Activated B cell treated with CpG ODN at 0.5 μM for 24 hours (primary cell): ENCODE data around the gene WARS2. TPM values are rescaled to one million over a fixed set of nuclear protein-coding genes. Genes with fewer than 3 reads are reported as not detected.

Source experiments
- ATAC-seq: fragments of 200-7000 bp; cut with Tn5 transposase; one replicate; pipeline ENCODE4 v1.10.0; 2021; ENCODE audit warnings: low read depth, mild to moderate bottlenecking, moderate library complexity
- CTCF ChIA-PET: fragments of 350-600 bp; sonication (Branson Sonifier 250); formaldehyde crosslinking; loops from one replicate; lab custom pipeline; 2021; ENCODE audit warnings: antibody characterized with exemption; lab: Charles Lee
- POLR2A ChIA-PET: fragments of 350-600 bp; sonication (Branson Sonifier 250); formaldehyde crosslinking; loops from one replicate; lab custom pipeline; 2021; ENCODE audit warnings: antibody characterized with exemption; lab: Charles Lee
- DNase-seq: peaks from one replicate; pipeline ENCODE4 v3.0.0; 2022
- H3K27ac Mint-ChIP-seq: one replicate; pipeline ENCODE4 v1.8.0; 2020; ENCODE audit warnings: mixed read lengths
- H3K27me3 Mint-ChIP-seq: one replicate; pipeline ENCODE4 v1.8.0; 2021; ENCODE audit warnings: mixed read lengths
- H3K36me3 Mint-ChIP-seq: one replicate; pipeline ENCODE4 v1.8.0; 2021; ENCODE audit warnings: low read depth, mixed read lengths
- H3K4me1 Mint-ChIP-seq: one replicate; pipeline ENCODE4 v1.8.0; 2021; ENCODE audit warnings: mixed read lengths
- H3K4me3 Mint-ChIP-seq: one replicate; pipeline ENCODE4 v1.8.0; 2020; ENCODE audit warnings: mild to moderate bottlenecking, mixed read lengths
- H3K9me3 Mint-ChIP-seq: one replicate; pipeline ENCODE4 v1.8.0; 2020; ENCODE audit warnings: mixed read lengths
- CTCF ChIP-seq: fragments of 200-600 bp; IDR thresholded peaks from one replicate; pipeline ENCODE4 v1.8.0; 2022; ENCODE audit warnings: antibody characterized with exemption, mild to moderate bottlenecking
- intact Hi-C: fragments of 100-400 bp; cut with micrococcal nuclease; formaldehyde crosslinking; loops from one replicate; pipeline ENCODE4 v1.15.1; 2024
- total RNA-seq: library from RNA; stranded (reverse); gene quantifications from 2 replicates; pipeline ENCODE4 v1.2.3, GENCODE V29; 2022

Gene WARS2
- 15.1 and 15.2 TPM in 2 replicates for total RNA-seq

- TF ChIP-seq CTCF: no peak
- CTCF ChIA-PET: no interaction called here
- intact Hi-C loops: loop anchor here (1.0 to 10.0 kb wide), 4 partner anchors 187 to 1773 kb away; partner anchors contain the start of genes GDAP2, MAN1A2, SEC22B and WDR3
- POLR2A ChIA-PET: interaction anchor here (0.6 to 1.7 kb wide), 5 partner anchors 13 to 1774 kb away, joined by 3 to 4 read pairs (median 4); partner anchors contain the start of genes MAN1A2 and SEC22B
- Mint-ChIP-seq H3K4me3 (no peak within 1 kb of the TSS), H3K27ac (no peak within 1 kb of the TSS), H3K4me1 (peaks cover 4% of the 10 kb centered on the region), H3K36me3 (peaks cover 14% of the 10 kb centered on the region), H3K27me3 (no peaks in the 10 kb centered on the region), H3K9me3 (no peaks in the 10 kb centered on the region)
- DNase-seq: peak; percentile 83
- ATAC-seq: peak; percentile 93
Measured at GRCh38 chr1:119140177-119141019, at the start of gene WARS2. Gene WARS2, minus strand, starts transcription at chr1:119140653. Its CDS starts 9 bp downstream, at chr1:119140644.

- no peaks in the 10 kb centered on the region for H3K27me3 Mint-ChIP-seq
- no peak overlapping the region for H3K27ac Mint-ChIP-seq
- no peak for TF ChIP-seq CTCF
- no peak for DNase-seq
- POLR2A ChIA-PET: no interaction called here
- no peak overlapping the region for H3K4me3 Mint-ChIP-seq
- CTCF ChIA-PET: no interaction called here
- H3K9me3 Mint-ChIP-seq: peaks cover 12% of the 10 kb centered on the region
- intact Hi-C loops: no loop called here
- H3K36me3 Mint-ChIP-seq: peaks cover 54% of the 10 kb centered on the region
- no peaks in the 10 kb centered on the region for H3K4me1 Mint-ChIP-seq
- ATAC-seq: no peak
Measured at GRCh38 chr1:119188926-119189325, 48.5 kb upstream of the WARS2 start.

- no peak for ATAC-seq
- peaks cover 55% of the 10 kb centered on the region for H3K36me3 Mint-ChIP-seq
- no peaks in the 10 kb centered on the region for H3K27me3 Mint-ChIP-seq
- H3K4me3 Mint-ChIP-seq: no peak overlapping the region
- ChIA-PET POLR2A (no interaction called here), CTCF (no interaction called here)
- TF ChIP-seq CTCF: no peak
- H3K9me3 Mint-ChIP-seq: peaks cover 12% of the 10 kb centered on the region
- DNase-seq: no peak
- intact Hi-C loops: no loop called here
- H3K27ac Mint-ChIP-seq: no peak overlapping the region
- no peaks in the 10 kb centered on the region for H3K4me1 Mint-ChIP-seq
Measured at GRCh38 chr1:119187416-119187815, 47.0 kb upstream of the WARS2 start.

GRCh38 chr1:119186471-119186870, 46.0 kb upstream of the WARS2 start:
- CTCF ChIA-PET: no interaction called here
- POLR2A ChIA-PET: no interaction called here
- intact Hi-C loops: no loop called here
- H3K4me1 Mint-ChIP-seq: no peaks in the 10 kb centered on the region
- H3K9me3 Mint-ChIP-seq: peaks cover 12% of the 10 kb centered on the region
- no peak for ATAC-seq
- no peak overlapping the region for H3K4me3 Mint-ChIP-seq
- no peaks in the 10 kb centered on the region for H3K27me3 Mint-ChIP-seq
- no peak for DNase-seq
- TF ChIP-seq CTCF: no peak
- H3K27ac Mint-ChIP-seq: no peak overlapping the region
- H3K36me3 Mint-ChIP-seq: peaks cover 53% of the 10 kb centered on the region

- Mint-ChIP-seq H3K9me3 (peaks cover 12% of the 10 kb centered on the region), H3K36me3 (peaks cover 49% of the 10 kb centered on the region), H3K4me1 (no peaks in the 10 kb centered on the region), H3K27ac (no peak overlapping the region), H3K27me3 (no peaks in the 10 kb centered on the region), H3K4me3 (no peak overlapping the region)
- intact Hi-C loops: no loop called here
- TF ChIP-seq CTCF: no peak
- POLR2A ChIA-PET: no interaction called here
- CTCF ChIA-PET: no interaction called here
- ATAC-seq: no peak
- no peak for DNase-seq
Measured at GRCh38 chr1:119184972-119185371, 44.5 kb upstream of the WARS2 start.
